Left ventricle myocardium inferior (tissue), 1 donor: Measurements from ENCODE around the gene NCKAP5. TPM values are rescaled to one million over a fixed set of nuclear protein-coding genes. Genes with fewer than 3 reads are reported as not detected.

Experiments
- DNase-seq: peaks from one replicate; pipeline ENCODE4 v3.0.0-alpha.2; 2020
- H3K27ac ChIP-seq: fragments of 200-600 bp; replicated peaks from 2 replicates; pipeline ENCODE4 v1.8.0; 2021
- H3K27me3 ChIP-seq: fragments of 200-600 bp; 2 replicates; pipeline ENCODE4 v1.8.0; 2021; ENCODE audit warnings: low read depth
- H3K36me3 ChIP-seq: fragments of 200-600 bp; 2 replicates; pipeline ENCODE4 v1.8.0; 2021
- H3K4me1 ChIP-seq: fragments of 200-600 bp; 2 replicates; pipeline ENCODE4 v1.8.0; 2021
- H3K4me3 ChIP-seq: fragments of 200-600 bp; 2 replicates; pipeline ENCODE4 v1.8.0; 2021; ENCODE audit warnings: mild to moderate bottlenecking, moderate library complexity
- H3K9me3 ChIP-seq: fragments of 200-600 bp; replicated peaks from 2 replicates; pipeline ENCODE4 v1.8.0; 2021
- intact Hi-C: fragments of 100-400 bp; cut with micrococcal nuclease; formaldehyde crosslinking; loops from one replicate; pipeline ENCODE4 v1.11.0; 2022
- total RNA-seq: library from RNA; stranded (reverse); fragmentation: NEBNext Ultra II Directional; extraction: Animal tissue kit (Norgen Biotek cat#: 25700); gene quantifications from one replicate; pipeline ENCODE4 v1.2.1, GENCODE V29; 2021
- TF ChIP-seq, protein P1 (sequence below): fragments of 200-600 bp; IDR thresholded peaks from 2 replicates; pipeline ENCODE4 v1.8.0; 2021; ENCODE audit warnings: antibody characterized with exemption, mild to moderate bottlenecking, borderline replicate concordance
- donor health status: DM: no; HTN: yes; CAD: no; lungs with severe emphysema.

NCKAP5 gene
- total RNA-seq, 1 donor from 2014 or later = 6.0 TPM

DNA sequence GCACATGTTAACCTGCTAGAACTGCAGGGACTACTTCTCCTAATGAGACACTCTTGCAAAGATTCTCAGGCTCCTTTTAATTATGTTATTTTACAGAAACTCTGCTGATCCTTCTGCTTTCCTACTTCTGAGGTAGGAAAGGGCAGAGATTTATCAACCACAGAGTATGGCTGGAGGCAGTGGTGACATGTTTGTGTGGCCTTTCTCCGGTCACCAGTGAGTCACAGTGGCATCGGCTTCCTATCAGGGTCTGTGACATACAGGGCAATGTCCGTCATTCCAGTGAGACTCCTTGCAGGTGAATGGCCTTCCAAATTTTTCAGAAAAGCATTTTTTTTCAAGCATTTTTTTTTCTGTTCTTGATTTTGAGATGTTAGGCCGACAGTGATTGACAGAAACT is 717.6 kb downstream of the NCKAP5 start:
- no peaks in the 10 kb centered on the region for H3K4me1 ChIP-seq
- no peak overlapping the region for H3K4me3 ChIP-seq
- no peaks in the 10 kb centered on the region for H3K27me3 ChIP-seq
- no peak overlapping the region for H3K27ac ChIP-seq
- no peaks in the 10 kb centered on the region for H3K9me3 ChIP-seq
- H3K36me3 ChIP-seq = no peaks in the 10 kb centered on the region
- intact Hi-C loops = no loop called here
- DNase-seq = no peak
- TF ChIP-seq, protein P1, sequence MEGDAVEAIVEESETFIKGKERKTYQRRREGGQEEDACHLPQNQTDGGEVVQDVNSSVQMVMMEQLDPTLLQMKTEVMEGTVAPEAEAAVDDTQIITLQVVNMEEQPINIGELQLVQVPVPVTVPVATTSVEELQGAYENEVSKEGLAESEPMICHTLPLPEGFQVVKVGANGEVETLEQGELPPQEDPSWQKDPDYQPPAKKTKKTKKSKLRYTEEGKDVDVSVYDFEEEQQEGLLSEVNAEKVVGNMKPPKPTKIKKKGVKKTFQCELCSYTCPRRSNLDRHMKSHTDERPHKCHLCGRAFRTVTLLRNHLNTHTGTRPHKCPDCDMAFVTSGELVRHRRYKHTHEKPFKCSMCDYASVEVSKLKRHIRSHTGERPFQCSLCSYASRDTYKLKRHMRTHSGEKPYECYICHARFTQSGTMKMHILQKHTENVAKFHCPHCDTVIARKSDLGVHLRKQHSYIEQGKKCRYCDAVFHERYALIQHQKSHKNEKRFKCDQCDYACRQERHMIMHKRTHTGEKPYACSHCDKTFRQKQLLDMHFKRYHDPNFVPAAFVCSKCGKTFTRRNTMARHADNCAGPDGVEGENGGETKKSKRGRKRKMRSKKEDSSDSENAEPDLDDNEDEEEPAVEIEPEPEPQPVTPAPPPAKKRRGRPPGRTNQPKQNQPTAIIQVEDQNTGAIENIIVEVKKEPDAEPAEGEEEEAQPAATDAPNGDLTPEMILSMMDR = no peak

DNA sequence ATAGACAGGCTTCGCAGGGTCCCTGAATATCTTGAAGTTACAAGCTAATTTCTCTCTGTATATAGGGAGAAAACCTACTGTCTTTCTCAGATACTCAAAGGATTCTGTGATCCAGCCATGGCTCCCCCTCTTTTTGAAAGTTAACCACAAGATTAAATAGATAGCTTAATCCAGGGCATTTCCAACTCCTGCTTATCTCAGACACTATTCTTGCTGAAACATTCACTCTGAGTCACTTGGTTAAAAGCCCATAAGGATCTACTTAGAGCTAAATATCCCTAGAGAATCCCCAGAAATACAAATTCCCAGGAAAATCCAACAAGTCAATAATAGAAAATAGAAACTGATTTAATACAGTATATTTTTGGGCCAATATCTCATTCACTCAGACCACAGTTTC is 719.1 kb downstream of the NCKAP5 start:
- DNase-seq = no peak
- no peaks in the 10 kb centered on the region for H3K36me3 ChIP-seq
- no peak overlapping the region for H3K27ac ChIP-seq
- no peak overlapping the region for H3K4me3 ChIP-seq
- no peaks in the 10 kb centered on the region for H3K27me3 ChIP-seq
- no peaks in the 10 kb centered on the region for H3K9me3 ChIP-seq
- intact Hi-C loops = no loop called here
- no peaks in the 10 kb centered on the region for H3K4me1 ChIP-seq
- TF ChIP-seq, protein P1 = no peak

DNA sequence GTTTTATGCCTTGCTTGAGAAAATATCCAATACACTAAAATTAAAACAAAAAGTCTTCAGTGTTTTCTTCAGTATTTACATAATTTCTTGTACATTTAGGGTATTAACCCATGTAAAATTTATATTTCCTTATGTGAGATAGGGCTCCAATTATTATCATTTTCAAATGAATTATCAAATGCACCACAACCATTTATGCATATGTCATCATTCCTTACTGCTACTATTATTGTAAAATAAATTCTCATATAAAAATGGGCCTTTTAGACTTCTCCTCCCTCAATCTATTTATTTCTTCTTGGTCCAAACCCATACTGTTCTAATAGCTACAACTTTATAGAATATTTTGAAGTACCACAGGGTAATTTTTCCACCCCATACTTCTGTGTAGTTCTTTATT is 722.9 kb downstream of the NCKAP5 start:
- DNase-seq = no peak
- no peaks in the 10 kb centered on the region for H3K36me3 ChIP-seq
- H3K4me3 ChIP-seq = no peak overlapping the region
- H3K27ac ChIP-seq = no peak overlapping the region
- intact Hi-C loops = no loop called here
- H3K27me3 ChIP-seq = no peaks in the 10 kb centered on the region
- no peaks in the 10 kb centered on the region for H3K9me3 ChIP-seq
- TF ChIP-seq, protein P1 = no peak
- no peaks in the 10 kb centered on the region for H3K4me1 ChIP-seq

DNA sequence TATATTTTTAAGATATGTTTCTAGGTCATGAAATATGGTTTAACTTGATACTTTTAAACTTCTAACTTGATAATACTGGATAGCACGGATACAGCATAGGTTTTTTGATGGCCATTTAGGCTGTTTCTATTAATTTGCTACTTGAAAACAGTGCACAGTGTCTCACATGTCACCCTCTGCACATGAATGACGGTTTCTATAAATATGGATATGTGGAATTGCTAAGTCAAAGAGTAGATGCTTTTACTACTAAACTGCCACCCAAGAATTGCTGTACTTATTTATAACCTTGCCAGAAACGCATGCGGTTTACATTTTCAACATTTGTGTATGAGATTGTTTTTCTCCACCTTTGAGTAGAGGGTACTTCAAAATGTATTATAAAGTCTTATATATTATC is 723.7 kb downstream of the NCKAP5 start:
- H3K9me3 ChIP-seq = no peaks in the 10 kb centered on the region
- no peaks in the 10 kb centered on the region for H3K4me1 ChIP-seq
- H3K4me3 ChIP-seq = no peak overlapping the region
- TF ChIP-seq, protein P1 = no peak
- no peak for DNase-seq
- H3K27me3 ChIP-seq = no peaks in the 10 kb centered on the region
- intact Hi-C loops = no loop called here
- no peaks in the 10 kb centered on the region for H3K36me3 ChIP-seq
- no peak overlapping the region for H3K27ac ChIP-seq

DNA sequence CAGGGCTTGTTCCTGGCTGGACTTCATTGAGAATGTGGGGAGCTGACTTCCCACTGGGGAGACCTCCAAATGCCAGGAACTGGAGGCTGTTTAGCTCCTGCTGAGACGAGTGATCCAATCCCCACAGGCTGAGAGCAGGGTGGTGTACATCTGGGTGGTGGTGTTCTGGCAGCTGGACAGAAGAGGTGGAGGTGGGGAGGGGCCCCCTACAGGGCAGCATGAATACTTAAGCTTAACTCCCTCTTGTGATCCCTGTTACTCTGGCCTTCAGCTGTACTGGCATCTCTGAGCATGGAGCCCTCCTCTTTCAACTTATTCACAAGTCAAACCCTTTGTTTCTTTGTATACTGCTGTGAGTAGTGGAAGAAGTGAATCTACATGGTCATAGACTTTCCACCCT is 730.5 kb downstream of the NCKAP5 start:
- no peak overlapping the region for H3K4me3 ChIP-seq
- no peaks in the 10 kb centered on the region for H3K36me3 ChIP-seq
- no peak for DNase-seq
- H3K9me3 ChIP-seq = peaks cover 22% of the 10 kb centered on the region
- H3K4me1 ChIP-seq = no peaks in the 10 kb centered on the region
- TF ChIP-seq, protein P1 = no peak
- intact Hi-C loops = no loop called here
- H3K27ac ChIP-seq = no peak overlapping the region
- no peaks in the 10 kb centered on the region for H3K27me3 ChIP-seq
